Measurements from ENCODE around the gene POLN.

The POLN gene

GRCh38 chr4:2061186-2062131, 180.5 kb downstream of the POLN start:
- no peak overlapping the region for H3K9ac ChIP-seq (ENCODE audit: low read depth, low read length, poor library complexity, severe bottlenecking)

DNA sequence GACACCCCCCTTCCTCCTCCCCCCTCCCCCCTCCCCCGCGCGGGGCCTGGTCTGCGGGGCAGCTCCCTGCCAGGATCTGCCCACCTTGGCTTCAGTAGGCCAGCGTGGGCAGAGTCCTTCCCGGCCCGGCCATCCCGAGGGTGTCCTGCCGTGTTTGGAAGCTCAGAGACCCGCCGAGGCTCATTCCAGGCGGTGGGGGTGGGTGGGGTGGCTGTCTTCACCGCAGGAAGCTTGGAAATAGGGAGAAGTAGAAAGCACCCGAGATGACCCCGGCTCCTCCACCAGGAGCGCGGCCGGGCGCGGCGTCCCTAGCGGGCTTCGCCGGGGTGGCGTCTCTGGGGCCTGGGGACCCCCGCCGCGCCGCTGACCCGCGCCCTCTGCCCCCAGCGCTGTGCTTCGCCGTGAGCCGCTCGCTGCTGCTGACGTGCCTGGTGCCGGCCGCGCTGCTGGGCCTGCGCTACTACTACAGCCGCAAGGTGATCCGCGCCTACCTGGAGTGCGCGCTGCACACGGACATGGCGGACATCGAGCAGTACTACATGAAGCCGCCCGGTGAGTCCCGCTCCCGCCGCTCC, 181.2 kb downstream of the POLN start:
- H2AFZ ChIP-seq (ENCODE audit: low read length) = no peak overlapping the region
- no peaks in the 10 kb centered on the region for H3F3A ChIP-seq (ENCODE audit: low read depth)
- no peak overlapping the region for H3K9ac ChIP-seq (ENCODE audit: low read depth, low read length, poor library complexity, severe bottlenecking)
- no peaks in the 10 kb centered on the region for H3K9me2 ChIP-seq (replicated peaks; ENCODE audit: low read depth, low read length)
- no peak overlapping the region for H3K4me3 ChIP-seq (ENCODE audit: low read length, poor library complexity, severe bottlenecking)
- H3K27me3 ChIP-seq (ENCODE audit: insufficient read depth, low read length, poor library complexity, severe bottlenecking) = peaks cover 4% of the 10 kb centered on the region
- H3K79me2 ChIP-seq (ENCODE audit: insufficient read depth, low read length) = no peaks in the 10 kb centered on the region
- H3K4me1 ChIP-seq (ENCODE audit: insufficient read depth, low read length, poor library complexity, severe bottlenecking) = no peaks in the 10 kb centered on the region
- TF ChIP-seq CTCF (conservative IDR thresholded peaks at IDR 0.05; ENCODE audit: low read length) (no peak), EZH2phosphoT487 (IDR thresholded peaks at IDR 0.05; ENCODE audit: borderline replicate concordance) (no peak)
- H3K36me3 ChIP-seq (ENCODE audit: insufficient read depth, low read length) = no peaks in the 10 kb centered on the region
- no peak overlapping the region for H3K4me2 ChIP-seq (ENCODE audit: low read depth, low read length, poor library complexity, severe bottlenecking)
- no peaks in the 10 kb centered on the region for H4K20me1 ChIP-seq (ENCODE audit: insufficient read depth, low read length, poor library complexity, severe bottlenecking)
- no peaks in the 10 kb centered on the region for H3K9me3 ChIP-seq (ENCODE audit: insufficient read depth, low read depth, low read length)

More at GRCh38 chr4:2061186-2062131, 180.5 kb downstream of the POLN start:
- H3K9me3 ChIP-seq (ENCODE audit: insufficient read depth, low read depth, low read length) = no peaks in the 10 kb centered on the region
- H3K36me3 ChIP-seq (ENCODE audit: insufficient read depth, low read length) = no peaks in the 10 kb centered on the region
- no peaks in the 10 kb centered on the region for H3K9me2 ChIP-seq (replicated peaks; ENCODE audit: low read depth, low read length)
- no peaks in the 10 kb centered on the region for H4K20me1 ChIP-seq (ENCODE audit: insufficient read depth, low read length, poor library complexity, severe bottlenecking)
- H3K4me3 ChIP-seq (ENCODE audit: low read length, poor library complexity, severe bottlenecking) = no peak overlapping the region
- H3K4me1 ChIP-seq (ENCODE audit: insufficient read depth, low read length, poor library complexity, severe bottlenecking) = no peaks in the 10 kb centered on the region
- H3K79me2 ChIP-seq (ENCODE audit: insufficient read depth, low read length) = no peaks in the 10 kb centered on the region
- H3F3A ChIP-seq (ENCODE audit: low read depth) = no peaks in the 10 kb centered on the region
- H3K4me2 ChIP-seq (ENCODE audit: low read depth, low read length, poor library complexity, severe bottlenecking) = no peak overlapping the region
- H3K27me3 ChIP-seq (ENCODE audit: insufficient read depth, low read length, poor library complexity, severe bottlenecking) = peaks cover 4% of the 10 kb centered on the region
- TF ChIP-seq EZH2phosphoT487 (IDR thresholded peaks at IDR 0.05; ENCODE audit: borderline replicate concordance) (no peak), CTCF (conservative IDR thresholded peaks at IDR 0.05; ENCODE audit: low read length) (no peak)
- no peak overlapping the region for H2AFZ ChIP-seq (ENCODE audit: low read length)

DNA sequence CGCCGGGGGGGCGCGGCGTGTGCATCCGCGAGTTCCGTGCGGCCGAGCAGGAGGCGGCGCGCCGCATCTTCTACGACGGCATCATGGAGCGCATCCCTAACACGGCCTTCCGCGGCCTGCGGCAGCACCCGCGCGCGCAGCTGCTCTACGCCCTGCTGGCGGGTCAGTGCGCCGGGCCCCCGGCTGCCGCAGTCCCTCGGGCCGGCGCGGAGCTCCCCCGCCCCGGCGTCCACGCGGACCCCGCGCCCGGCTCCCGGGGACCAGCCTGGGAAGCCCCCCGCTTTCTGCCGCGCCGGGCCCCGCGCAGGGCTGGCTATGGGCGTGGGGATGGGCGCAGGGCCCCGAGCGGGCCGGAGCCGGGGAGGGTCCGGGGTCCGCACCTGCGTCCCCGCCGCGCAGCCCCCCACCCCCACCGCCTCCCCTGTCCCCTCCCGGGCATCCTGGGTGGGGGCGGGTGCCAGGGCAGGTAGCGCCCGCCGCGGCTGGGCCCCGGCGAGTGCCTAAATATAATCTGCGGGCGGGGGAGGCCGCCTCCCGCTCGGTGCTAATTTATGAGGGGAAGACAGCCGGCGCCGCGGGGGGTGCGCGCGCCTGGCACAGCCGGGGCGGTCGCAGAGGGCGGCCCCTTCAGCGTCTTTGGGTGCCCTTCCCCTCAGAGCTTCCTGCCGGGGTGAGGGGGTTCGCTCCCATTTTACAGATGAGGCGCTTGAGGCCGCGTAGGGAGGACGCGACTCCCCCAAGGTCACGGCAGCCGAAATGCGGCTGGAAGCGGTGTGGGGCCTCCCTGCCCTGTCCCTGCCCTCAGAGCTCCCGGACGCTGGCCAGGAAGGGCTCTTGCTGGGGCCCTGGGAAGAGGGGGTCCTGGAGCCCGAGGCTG, 182.0 kb downstream of the POLN start:
- Histone ChIP-seq H3K9ac (ENCODE audit: low read depth, low read length, poor library complexity, severe bottlenecking) (no peak overlapping the region), H3K79me2 (ENCODE audit: insufficient read depth, low read length) (no peaks in the 10 kb centered on the region), H3K36me3 (ENCODE audit: insufficient read depth, low read length) (no peaks in the 10 kb centered on the region), H3K4me2 (ENCODE audit: low read depth, low read length, poor library complexity, severe bottlenecking) (no peak overlapping the region), H4K20me1 (ENCODE audit: insufficient read depth, low read length, poor library complexity, severe bottlenecking) (no peaks in the 10 kb centered on the region), H3K9me2 (replicated peaks; ENCODE audit: low read depth, low read length) (no peaks in the 10 kb centered on the region), H3K27me3 (ENCODE audit: insufficient read depth, low read length, poor library complexity, severe bottlenecking) (peaks cover 4% of the 10 kb centered on the region), H3K9me3 (ENCODE audit: insufficient read depth, low read depth, low read length) (no peaks in the 10 kb centered on the region), H3K4me3 (ENCODE audit: low read length, poor library complexity, severe bottlenecking) (no peak overlapping the region), H3K4me1 (ENCODE audit: insufficient read depth, low read length, poor library complexity, severe bottlenecking) (no peaks in the 10 kb centered on the region), H2AFZ (ENCODE audit: low read length) (no peak overlapping the region), H3F3A (ENCODE audit: low read depth) (no peaks in the 10 kb centered on the region)
- TF ChIP-seq CTCF (conservative IDR thresholded peaks at IDR 0.05; ENCODE audit: low read length) = no peak
- no peak for TF ChIP-seq EZH2phosphoT487 (IDR thresholded peaks at IDR 0.05; ENCODE audit: borderline replicate concordance)

Data from Loucy (cell line).